Large intestine (tissue), 3 donors: Measurements from ENCODE around the gene MDC1. TPM values are rescaled to one million over a fixed set of nuclear protein-coding genes. Genes with fewer than 3 reads are reported as not detected.

Experiments
- DNase-seq, 2 donors: peaks; one replicate each; pipeline versions ENCODE4 v3.0.0 to v3.0.0-alpha.2; 2013
- H3K27ac ChIP-seq: one replicate; pipeline ENCODE4 v1.5.1; 2013; ENCODE audit warnings: low read length
- H3K27me3 ChIP-seq: 2 replicates; pipeline ENCODE4 v1.6.1; 2013; ENCODE audit warnings: low read length; ENCODE audit not compliant: control insufficient read depth, insufficient read depth
- H3K36me3 ChIP-seq: 2 replicates; pipeline ENCODE4 v1.6.1; 2013; ENCODE audit warnings: low read length; ENCODE audit not compliant: control insufficient read depth, insufficient read depth
- H3K4me1 ChIP-seq: one replicate; pipeline ENCODE4 v1.6.1; 2013; ENCODE audit warnings: low read length; ENCODE audit not compliant: control insufficient read depth, insufficient read depth
- H3K4me3 ChIP-seq: one replicate; pipeline ENCODE4 v1.5.1; 2013; ENCODE audit warnings: low read length
- H3K9me3 ChIP-seq: one replicate; pipeline ENCODE4 v1.6.1; 2013; ENCODE audit warnings: mild to moderate bottlenecking, low read depth, low read length, moderate library complexity; ENCODE audit not compliant: control insufficient read depth
- WGBS: methylation state at CpG from one replicate; pipeline ENCODE4 v1.1.5; 2013; ENCODE audit warnings: low lambda C conversion rate; ENCODE audit not compliant: insufficient coverage; 5-methylcytosine and 5-hydroxymethylcytosine counted together
- polyA plus RNA-seq: library from polyadenylated mRNA; unstranded; fragments of 120-200 nt; gene quantifications from one replicate; pipeline ENCODE4 v1.2.1, GENCODE V29; 2013

MDC1 gene
- polyA plus RNA-seq, 1 donor = 22.5 TPM

DNA sequence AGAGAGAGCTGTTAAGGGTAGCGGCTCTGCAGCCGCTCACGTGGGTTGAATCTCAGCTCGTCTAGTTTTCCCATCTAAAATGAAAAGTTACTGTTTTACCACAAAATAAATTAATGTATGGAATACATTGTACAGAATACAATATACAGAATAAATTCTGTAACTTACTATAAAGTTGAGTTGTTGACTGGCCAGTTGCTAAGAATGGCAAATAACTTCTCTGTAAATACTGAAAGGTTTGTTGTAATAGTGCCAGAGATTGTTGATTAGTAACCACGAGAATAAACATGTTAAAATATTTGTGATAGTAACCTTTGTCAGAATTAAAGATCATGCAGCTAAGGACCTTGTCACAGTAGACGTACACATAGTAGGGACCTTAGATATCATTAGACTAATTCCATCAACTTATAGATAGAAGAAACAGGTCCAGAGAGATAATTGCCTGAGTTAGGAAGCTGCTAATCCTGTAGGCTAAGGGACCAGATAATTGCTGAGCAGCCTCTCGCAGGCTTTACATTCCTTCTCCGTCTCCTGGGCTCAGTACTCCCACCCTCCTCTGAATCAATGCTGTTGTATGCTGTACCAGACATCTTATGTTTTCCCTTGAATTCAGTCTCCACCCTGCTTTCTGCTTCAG lies 25.8 kb downstream of the MDC1 start:
- no peaks in the 10 kb centered on the region for H3K27me3 ChIP-seq
- H3K4me1 ChIP-seq = peaks cover 13% of the 10 kb centered on the region
- no peak for DNase-seq
- H3K36me3 ChIP-seq = no peaks in the 10 kb centered on the region
- H3K9me3 ChIP-seq = peaks cover 4% of the 10 kb centered on the region
- WGBS = no CpG with 5 or more reads among the region's 8 CpGs
- peak overlapping the region; percentile 75 for H3K4me3 ChIP-seq
- peak overlapping the region; percentile 31 for H3K27ac ChIP-seq

DNA sequence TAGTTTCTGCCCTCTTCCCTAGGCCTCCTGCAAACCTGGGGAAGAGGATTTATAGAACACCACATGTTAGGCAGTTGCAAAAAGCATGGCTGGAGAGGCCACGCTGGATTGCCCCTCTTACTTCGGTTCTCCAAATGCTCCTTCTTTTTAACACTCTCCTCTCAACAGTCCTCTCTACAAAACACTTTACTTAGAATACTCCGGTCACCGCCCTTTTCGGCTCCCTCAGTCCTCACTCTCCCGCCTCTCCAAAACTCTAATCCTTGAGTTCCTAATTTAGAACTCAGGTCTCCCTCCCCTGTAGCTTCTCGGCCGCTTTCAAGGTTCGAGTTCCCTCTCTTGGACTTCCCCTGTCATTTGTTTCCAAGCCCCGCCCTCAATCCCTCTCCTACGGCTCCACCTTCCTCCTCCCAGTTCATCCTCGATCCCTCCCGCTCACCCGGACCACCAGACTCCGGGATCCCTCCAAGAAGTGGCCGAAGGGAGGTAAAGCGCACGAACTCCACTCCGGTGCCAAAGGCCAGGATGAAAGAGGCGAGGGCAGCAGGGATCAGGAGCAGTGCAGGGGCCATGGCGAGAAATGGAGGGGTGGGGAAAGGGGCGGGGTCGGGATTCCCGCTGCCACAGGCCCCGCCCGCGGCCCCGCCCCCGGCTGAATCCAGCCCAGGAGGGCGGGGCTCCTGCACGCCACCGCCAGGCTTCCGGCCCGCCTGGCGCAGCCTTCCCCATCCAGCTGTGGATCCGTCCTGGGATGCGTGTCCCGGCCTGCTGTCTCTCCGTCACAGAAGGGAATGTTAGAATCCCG lies 26.5 kb downstream of the MDC1 start, which contains the start of gene NRM:
NRM (minus strand) TSS at position 582 of the 805 bp plus-strand sequence; CDS start at position 572, 10 bp downstream.
- H3K4me3 ChIP-seq = peak within 1 kb of the TSS; percentile 75
- H3K4me1 ChIP-seq = peaks cover 20% of the 10 kb centered on the region
- peak within 1 kb of the TSS; percentile 80 for H3K27ac ChIP-seq
- WGBS = 0% methylated on average over 3 of the region's 40 CpGs
- peaks cover 7% of the 10 kb centered on the region for H3K9me3 ChIP-seq
- H3K27me3 ChIP-seq = peaks cover 3% of the 10 kb centered on the region
- DNase-seq = peak; percentile 83 to 90
- no peaks in the 10 kb centered on the region for H3K36me3 ChIP-seq

GRCh38 chr6:30689985-30690384 lies 27.1 kb downstream of the MDC1 start:
- Histone ChIP-seq H3K4me3 (peak overlapping the region; percentile 75), H3K9me3 (peaks cover 7% of the 10 kb centered on the region), H3K4me1 (peaks cover 20% of the 10 kb centered on the region), H3K27ac (peak overlapping the region; percentile 80), H3K27me3 (peaks cover 5% of the 10 kb centered on the region), H3K36me3 (no peaks in the 10 kb centered on the region)
- no peak for DNase-seq
- WGBS = no CpG with 5 or more reads among the region's 4 CpGs

- Histone ChIP-seq H3K4me1 (peaks cover 20% of the 10 kb centered on the region), H3K27ac (no peak overlapping the region), H3K27me3 (peaks cover 5% of the 10 kb centered on the region), H3K36me3 (no peaks in the 10 kb centered on the region), H3K9me3 (peaks cover 7% of the 10 kb centered on the region), H3K4me3 (no peak overlapping the region)
- no peak for DNase-seq
- WGBS = 55% methylated on average over 2 of the region's 11 CpGs
Measured at GRCh38 chr6:30689022-30689865, 27.8 kb downstream of the MDC1 start.

DNA sequence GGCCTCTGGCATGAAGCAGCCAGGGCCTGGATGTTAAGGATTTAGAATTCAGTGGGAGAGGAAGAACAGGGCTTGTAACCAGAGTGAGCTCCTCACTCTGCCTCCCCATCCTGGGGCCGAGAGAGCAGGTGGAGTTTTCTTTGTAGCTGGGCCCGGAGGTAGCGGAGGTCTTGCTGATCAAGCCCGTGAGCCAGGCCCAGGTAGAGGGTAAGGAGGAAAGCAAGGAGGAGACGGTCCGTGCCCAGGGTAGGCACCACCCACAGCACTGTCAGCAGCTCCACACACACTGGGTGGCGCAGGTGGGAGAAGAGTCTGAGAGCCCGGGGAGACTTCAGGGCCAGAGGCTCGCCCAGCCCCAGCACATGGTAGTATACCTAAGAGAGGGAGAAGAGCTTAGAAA lies 28.5 kb downstream of the MDC1 start:
- no CpG with 5 or more reads among the region's 9 CpGs for WGBS
- H3K4me3 ChIP-seq = no peak overlapping the region

DNA sequence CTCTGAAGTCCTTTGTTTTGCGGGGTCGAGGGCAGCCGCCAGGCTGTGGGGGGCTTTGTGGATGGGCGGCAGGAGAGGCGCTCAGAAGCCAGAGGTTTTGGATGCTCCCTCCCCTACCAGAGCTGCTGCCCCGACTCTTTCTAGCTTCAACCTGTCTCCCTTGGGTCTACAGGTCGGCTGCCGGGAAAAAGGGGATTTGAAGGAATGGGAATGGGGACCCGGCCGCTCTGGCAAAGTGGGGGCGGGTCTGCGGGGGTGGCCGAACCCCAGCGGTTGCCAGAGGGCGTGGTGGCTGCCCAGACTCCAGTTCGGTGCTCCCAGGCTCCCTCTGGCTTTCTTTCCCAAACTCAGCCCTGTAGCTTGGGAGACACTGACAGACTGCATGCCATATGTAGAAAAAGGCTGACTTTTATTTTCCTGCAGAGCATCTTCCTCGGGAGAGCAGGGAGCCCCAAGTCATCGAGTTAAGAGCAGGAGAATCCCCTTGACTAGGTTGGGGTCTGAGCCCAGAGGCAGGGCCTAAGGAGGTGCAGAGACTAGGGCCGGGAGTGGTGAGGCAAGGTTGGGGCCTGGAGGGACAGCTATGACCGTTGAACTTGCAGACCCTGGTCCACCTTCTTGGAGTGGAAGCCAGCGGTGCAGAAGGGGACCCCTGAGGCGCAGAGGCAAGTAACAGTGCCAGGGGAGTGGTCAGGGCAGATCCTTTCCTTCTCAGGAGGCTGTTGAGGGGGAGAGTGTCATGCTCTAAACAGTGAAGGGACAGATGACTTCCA lies 29.2 kb downstream of the MDC1 start:
- WGBS = no CpG with 5 or more reads among the region's 22 CpGs
- Histone ChIP-seq H3K36me3 (no peaks in the 10 kb centered on the region), H3K4me1 (peaks cover 20% of the 10 kb centered on the region), H3K9me3 (peaks cover 7% of the 10 kb centered on the region), H3K27ac (peak overlapping the region; percentile 93), H3K4me3 (peak overlapping the region; percentile 85), H3K27me3 (peaks cover 5% of the 10 kb centered on the region)
- peak in 1 of 2 donors; percentile 16 for DNase-seq

More for the DNA sequence above, 28.5 kb downstream of the MDC1 start:
- Histone ChIP-seq H3K36me3 (no peaks in the 10 kb centered on the region), H3K27me3 (peaks cover 5% of the 10 kb centered on the region), H3K4me1 (peaks cover 20% of the 10 kb centered on the region), H3K9me3 (peaks cover 7% of the 10 kb centered on the region), H3K27ac (no peak overlapping the region)
- DNase-seq = no peak

- H3K36me3 ChIP-seq = no peaks in the 10 kb centered on the region
- no CpG with 5 or more reads among the region's 52 CpGs for WGBS
- peaks cover 7% of the 10 kb centered on the region for H3K9me3 ChIP-seq
- peaks cover 5% of the 10 kb centered on the region for H3K27me3 ChIP-seq
- H3K4me3 ChIP-seq = peak overlapping the region; percentile 85
- peak overlapping the region; percentile 93 for H3K27ac ChIP-seq
- peaks cover 20% of the 10 kb centered on the region for H3K4me1 ChIP-seq
- DNase-seq = peak; percentile 72 to 82
Measured at GRCh38 chr6:30686908-30687658, 30.0 kb downstream of the MDC1 start.

- H3K4me3 ChIP-seq = peak within 1 kb of the TSS; percentile 85
- H3K4me1 ChIP-seq = peaks cover 20% of the 10 kb centered on the region
- H3K36me3 ChIP-seq = no peaks in the 10 kb centered on the region
- H3K27ac ChIP-seq = peak within 1 kb of the TSS; percentile 93
- peak in 1 of 2 donors; percentile 50 for DNase-seq
- H3K27me3 ChIP-seq = peaks cover 5% of the 10 kb centered on the region
- peaks cover 7% of the 10 kb centered on the region for H3K9me3 ChIP-seq
- 40% methylated on average over 6 of the region's 41 CpGs for WGBS
Measured at GRCh38 chr6:30686009-30686907, 30.8 kb downstream of the MDC1 start, which contains the start of gene PPP1R18. Gene PPP1R18 (minus strand): TSS chr6:30686645. CDS start chr6:30686018, 627 bp downstream.
